GM13976 (cell line): ENCODE measurements around the gene SPRED2.

Source experiments
- DNase-seq: peaks from one replicate; pipeline ENCODE4 v3.0.0; 2012; ENCODE audit warnings: low spot score
- CTCF ChIP-seq: IDR thresholded peaks from 2 replicates; pipeline ENCODE4 v1.5.1; 2012; ENCODE audit warnings: borderline replicate concordance, mild to moderate bottlenecking; ENCODE audit not compliant: insufficient read depth; ENCODE audit errors: extremely low read depth, missing control alignments, control extremely low read depth
- in situ Hi-C: fragments of 300-500 bp; cut with MboI; formaldehyde crosslinking; loops from one replicate; pipeline ENCODE4 v1.12.0; 2022; ENCODE audit warnings: low sequenced_read_pairs, mixed read lengths, inconsistent platforms; ENCODE audit not compliant: unreplicated experiment

SPRED2 gene

GRCh38 chr2:65351234-65351947 lies 81.0 kb downstream of the SPRED2 start:
- DNase-seq = no peak
- in situ Hi-C loops = no loop called here
- no peak for TF ChIP-seq CTCF

GRCh38 chr2:65350651-65351056 lies 81.7 kb downstream of the SPRED2 start:
- peak; percentile 59 for DNase-seq
- no peak for TF ChIP-seq CTCF
- in situ Hi-C loops = no loop called here

GRCh38 chr2:65349863-65350262 lies 82.5 kb downstream of the SPRED2 start:
- in situ Hi-C loops = no loop called here
- TF ChIP-seq CTCF = no peak
- DNase-seq = no peak

- in situ Hi-C loops = no loop called here
Observed at GRCh38 chr2:65347913-65348312, 84.5 kb downstream of the SPRED2 start.

GRCh38 chr2:65345631-65346030 lies 86.8 kb downstream of the SPRED2 start:
- no peak for TF ChIP-seq CTCF
- no peak for DNase-seq
- in situ Hi-C loops = no loop called here

More at GRCh38 chr2:65347913-65348312, 84.5 kb downstream of the SPRED2 start:
- no peak for TF ChIP-seq CTCF
- no peak for DNase-seq

- in situ Hi-C loops = no loop called here
- DNase-seq = no peak
- TF ChIP-seq CTCF = no peak
Observed at GRCh38 chr2:65344689-65345088, 87.7 kb downstream of the SPRED2 start.
